C4-2B (cell line): Measurements from ENCODE around the gene KDM2A.

Experiments used
- CTCF ChIP-seq: fragments of 450-650 bp; conservative IDR thresholded peaks from 2 replicates; pipeline ENCODE4 v1.5.1; 2017; ENCODE audit warnings: mild to moderate bottlenecking
- ZFX ChIP-seq: fragments of 450-650 bp; IDR thresholded peaks from 2 replicates; pipeline ENCODE4 v1.6.1; 2017

- TF ChIP-seq CTCF = no peak
- no peak for TF ChIP-seq ZFX
These were observed 161.9 kb downstream of the KDM2A start for GRCh38 chr11:67280788-67281551.
